GM21529 (cell line): ENCODE results near the gene ST7L.
"Not testable (repeated sequence)": the region's sequence is repeated elsewhere in the genome, so short reads cannot be mapped to it uniquely, and the experiment has no call there.

Experiments
- ATAC-seq: cut with Tn5 transposase; IDR thresholded peaks from one replicate; pipeline ENCODE4 v1.9.1; 2021; ENCODE audit not compliant: unreplicated experiment

Gene ST7L

DNA sequence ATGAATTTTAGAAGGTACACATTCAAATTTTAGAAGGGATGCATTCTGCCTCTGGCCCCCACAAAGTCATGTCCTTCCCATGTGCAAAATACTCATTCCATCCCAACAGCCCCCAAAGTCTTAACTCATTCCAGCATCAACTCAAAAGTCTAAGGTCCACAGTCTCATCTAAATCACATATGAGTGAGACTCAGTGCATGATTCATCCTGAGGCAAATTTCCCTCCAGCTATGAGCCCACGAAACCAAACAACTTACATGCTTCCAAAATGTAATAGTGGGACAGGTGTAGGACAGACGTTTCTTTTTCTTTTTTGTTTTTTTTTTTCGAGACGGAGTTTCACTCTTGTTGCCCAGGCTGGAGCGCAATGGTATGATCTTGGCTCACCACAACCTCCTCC is 122.7 kb downstream of the ST7L start:
- ATAC-seq: no peak

DNA sequence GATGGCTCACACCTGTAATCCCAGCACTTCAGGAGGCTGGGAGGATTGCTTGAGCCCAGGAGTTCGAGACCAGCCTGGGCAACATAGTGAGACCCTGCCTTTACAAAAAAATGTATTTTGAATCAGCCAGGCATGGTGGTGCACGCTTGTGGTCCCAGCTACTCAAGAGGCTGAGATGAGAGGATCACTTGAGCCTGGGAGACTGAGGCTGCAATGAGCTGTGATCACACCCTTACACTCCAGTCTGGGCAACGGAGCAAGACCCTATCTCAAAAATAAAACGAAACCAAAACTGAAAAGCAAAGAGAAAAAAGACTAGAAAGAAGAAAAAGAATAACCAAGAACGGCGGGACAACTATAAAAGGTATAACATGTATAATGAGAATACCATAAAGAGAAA is 125.6 kb downstream of the ST7L start:
- ATAC-seq: no peak

DNA sequence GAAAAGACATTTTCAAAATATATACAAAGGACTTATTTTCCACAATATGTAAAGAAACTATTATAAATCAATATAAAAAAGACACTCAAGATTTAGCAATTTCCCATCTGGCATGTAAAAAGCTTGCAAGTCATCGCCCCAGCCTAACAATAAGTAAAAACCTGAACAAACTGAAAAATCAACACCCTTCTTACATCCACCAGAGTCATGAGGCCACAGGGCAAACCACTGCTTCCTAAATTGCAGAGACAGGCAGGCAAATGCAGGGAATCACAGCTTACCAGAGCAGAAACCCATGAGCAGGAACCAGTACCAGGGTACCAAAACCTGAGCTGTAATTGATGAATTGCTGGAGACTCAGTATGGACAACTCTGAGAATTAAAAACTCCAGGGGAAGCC is 126.9 kb downstream of the ST7L start:
- no peak for ATAC-seq

DNA sequence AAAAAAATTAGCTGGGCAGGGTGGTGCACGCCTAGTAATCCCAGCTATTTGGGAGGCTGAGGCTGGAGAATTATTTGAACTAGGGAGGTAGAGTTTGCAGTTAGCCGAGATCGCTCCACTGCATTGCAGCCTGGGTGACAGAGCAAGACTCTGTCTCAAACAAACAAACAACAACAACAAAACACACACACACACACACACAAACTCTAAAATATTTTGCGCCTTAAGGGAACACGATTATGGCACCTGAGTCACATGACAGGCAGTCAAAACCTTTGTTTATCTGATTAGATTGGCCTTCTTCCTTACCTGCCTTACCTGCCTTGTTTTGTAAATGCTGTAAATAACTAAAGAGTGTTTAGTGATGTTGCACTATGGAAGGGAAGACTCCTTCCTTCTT is 130.8 kb downstream of the ST7L start:
- no peak for ATAC-seq

DNA sequence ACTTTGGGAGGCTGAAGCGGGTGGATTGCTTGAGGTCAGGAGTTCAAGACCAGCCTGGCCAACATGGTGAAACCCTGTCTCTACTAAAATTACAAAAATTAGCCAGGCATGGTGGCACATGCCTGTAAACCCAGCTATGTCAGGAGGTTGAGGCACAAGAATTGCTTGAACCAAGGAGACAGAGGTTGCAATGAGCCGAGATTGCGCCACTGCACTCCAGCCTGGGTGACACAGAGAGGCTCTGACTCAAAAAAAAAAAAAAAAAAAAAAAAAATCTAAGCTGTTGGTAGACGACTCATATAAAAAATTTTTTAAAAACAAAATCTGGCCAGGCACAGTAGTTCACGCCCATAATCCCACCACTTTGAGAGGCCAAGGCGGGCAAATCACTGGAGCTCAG is 131.3 kb downstream of the ST7L start:
- not testable (repeated sequence) for ATAC-seq

DNA sequence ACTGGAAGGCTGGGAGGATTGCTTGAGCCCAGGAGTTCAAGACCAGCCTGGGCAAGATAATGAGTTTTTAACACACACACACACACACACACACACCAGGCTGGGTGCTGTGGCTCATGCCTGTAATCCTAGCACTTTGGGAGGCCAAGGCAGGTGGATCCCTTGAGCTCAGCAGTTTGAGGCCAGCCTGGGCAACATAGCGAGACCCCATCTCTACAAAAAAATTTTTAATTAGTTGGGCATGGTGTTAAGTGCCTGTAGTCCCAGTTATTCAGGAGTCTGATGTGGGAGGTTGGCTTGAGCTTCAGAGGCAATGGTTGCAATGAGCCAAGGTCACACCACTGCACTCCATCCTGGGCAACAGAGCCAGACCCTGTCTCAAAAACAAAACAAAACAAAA is 132.9 kb downstream of the ST7L start:
- ATAC-seq: not testable (repeated sequence)

DNA sequence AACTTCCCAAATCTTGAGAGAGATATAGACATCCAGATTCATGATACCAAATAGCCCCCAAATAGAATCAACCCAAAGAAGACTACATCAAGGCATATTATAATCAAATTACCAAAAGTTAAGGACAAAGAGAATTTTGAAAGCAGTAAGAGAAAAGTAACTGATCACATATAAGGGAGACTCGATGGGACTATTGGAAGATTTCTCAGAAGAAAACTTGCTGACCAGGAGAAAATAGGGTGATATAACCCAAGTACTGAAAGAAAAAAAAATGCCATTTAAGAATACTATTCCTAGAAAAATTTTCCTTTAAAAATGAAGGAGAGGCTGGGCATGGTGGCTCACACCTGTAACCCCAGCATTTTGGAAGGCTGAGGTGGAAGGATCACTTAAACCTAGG is 140.6 kb downstream of the ST7L start:
- ATAC-seq: no peak

DNA sequence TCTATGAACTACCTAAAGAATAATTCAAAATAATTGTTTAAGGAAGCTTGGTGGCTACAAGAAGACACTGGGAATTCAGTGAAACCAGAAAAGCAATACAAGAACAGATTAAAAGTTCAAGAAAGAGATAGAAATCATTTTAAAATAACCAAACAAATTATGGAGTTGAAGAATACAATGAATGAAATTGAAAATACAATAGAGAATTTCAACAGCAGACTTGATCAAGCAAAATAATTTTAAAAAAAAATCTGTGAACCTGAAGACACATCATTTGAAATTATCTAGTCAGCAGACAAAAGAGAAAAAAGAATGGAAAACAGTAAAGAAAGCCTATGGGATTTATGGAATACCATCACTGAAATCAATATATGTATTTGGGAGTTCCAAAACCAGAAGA is 141.4 kb downstream of the ST7L start:
- no peak for ATAC-seq
